ENCODE measurements around the gene PRKCH.

PRKCH gene

GRCh38 chr14:61518403-61518802, 197.0 kb downstream of the PRKCH start:
- Histone ChIP-seq H3K27me3 (ENCODE audit: insufficient read depth, low read length) (no peaks in the 10 kb centered on the region), H3K4me1 (ENCODE audit: insufficient read depth, low read length) (no peaks in the 10 kb centered on the region), H3K27ac (ENCODE audit: low read depth, low read length) (no peak overlapping the region), H3K36me3 (ENCODE audit: insufficient read depth, low read length) (no peaks in the 10 kb centered on the region), H3K4me3 (ENCODE audit: low read length) (no peak overlapping the region), H3K9ac (ENCODE audit: low read depth, low read length) (no peak overlapping the region), H3K9me3 (ENCODE audit: insufficient read depth, low read depth, low read length) (no peaks in the 10 kb centered on the region)
- 91% methylated on average over 2 of the region's 2 CpGs for WGBS

- H3K9me3 ChIP-seq (ENCODE audit: insufficient read depth, low read depth, low read length) = no peaks in the 10 kb centered on the region
- no peak overlapping the region for H3K9ac ChIP-seq (ENCODE audit: low read depth, low read length)
- peaks cover 3% of the 10 kb centered on the region; the same call in 1 of the 2 replicates for H3K4me1 ChIP-seq (ENCODE audit: insufficient read depth, low read length)
- H3K36me3 ChIP-seq (ENCODE audit: insufficient read depth, low read length) = no peaks in the 10 kb centered on the region
- H3K27ac ChIP-seq (ENCODE audit: low read depth, low read length) = no peak overlapping the region
- H3K27me3 ChIP-seq (ENCODE audit: insufficient read depth, low read length) = no peaks in the 10 kb centered on the region
- H3K4me3 ChIP-seq (ENCODE audit: low read length) = no peak overlapping the region
- 93% methylated on average over 6 of the region's 6 CpGs for WGBS
Observed at GRCh38 chr14:61519106-61519505, 197.7 kb downstream of the PRKCH start.

- H3K27ac ChIP-seq (ENCODE audit: low read depth, low read length) = no peak overlapping the region
- H3K4me3 ChIP-seq (ENCODE audit: low read length) = no peak overlapping the region
- H3K9ac ChIP-seq (ENCODE audit: low read depth, low read length) = no peak overlapping the region
- H3K36me3 ChIP-seq (ENCODE audit: insufficient read depth, low read length) = no peaks in the 10 kb centered on the region
- WGBS = no CpG with 5 or more reads among the region's 1 CpG
- H3K4me1 ChIP-seq (ENCODE audit: insufficient read depth, low read length) = peaks cover 7% of the 10 kb centered on the region
- no peaks in the 10 kb centered on the region for H3K27me3 ChIP-seq (ENCODE audit: insufficient read depth, low read length)
- no peaks in the 10 kb centered on the region for H3K9me3 ChIP-seq (ENCODE audit: insufficient read depth, low read depth, low read length)
Observed at GRCh38 chr14:61519735-61520134, 198.4 kb downstream of the PRKCH start.

- Histone ChIP-seq H3K9ac (ENCODE audit: low read depth, low read length) (no peak overlapping the region), H3K9me3 (ENCODE audit: insufficient read depth, low read depth, low read length) (no peaks in the 10 kb centered on the region), H3K27ac (ENCODE audit: low read depth, low read length) (no peak overlapping the region), H3K4me3 (ENCODE audit: low read length) (no peak overlapping the region), H3K4me1 (ENCODE audit: insufficient read depth, low read length) (peaks cover 13% of the 10 kb centered on the region), H3K27me3 (ENCODE audit: insufficient read depth, low read length) (no peaks in the 10 kb centered on the region), H3K36me3 (ENCODE audit: insufficient read depth, low read length) (no peaks in the 10 kb centered on the region)
- 92% methylated on average over 1 of the region's 1 CpG for WGBS
Observed at GRCh38 chr14:61520576-61520975, 199.2 kb downstream of the PRKCH start.

- no peak overlapping the region for H3K9ac ChIP-seq (ENCODE audit: low read depth, low read length)
- no peak overlapping the region for H3K27ac ChIP-seq (ENCODE audit: low read depth, low read length)
- no peak overlapping the region for H3K4me3 ChIP-seq (ENCODE audit: low read length)
- H3K9me3 ChIP-seq (ENCODE audit: insufficient read depth, low read depth, low read length) = no peaks in the 10 kb centered on the region
- WGBS = 91% methylated on average over 1 of the region's 1 CpG
- peaks cover 16% of the 10 kb centered on the region for H3K4me1 ChIP-seq (ENCODE audit: insufficient read depth, low read length)
- no peaks in the 10 kb centered on the region for H3K36me3 ChIP-seq (ENCODE audit: insufficient read depth, low read length)
- no peaks in the 10 kb centered on the region for H3K27me3 ChIP-seq (ENCODE audit: insufficient read depth, low read length)
Observed at GRCh38 chr14:61521773-61522172, 200.4 kb downstream of the PRKCH start.

GRCh38 chr14:61523751-61524150, 202.4 kb downstream of the PRKCH start:
- Histone ChIP-seq H3K4me3 (ENCODE audit: low read length) (no peak overlapping the region), H3K36me3 (ENCODE audit: insufficient read depth, low read length) (no peaks in the 10 kb centered on the region), H3K9ac (ENCODE audit: low read depth, low read length) (no peak overlapping the region), H3K4me1 (ENCODE audit: insufficient read depth, low read length) (peaks cover 24% of the 10 kb centered on the region), H3K9me3 (ENCODE audit: insufficient read depth, low read depth, low read length) (no peaks in the 10 kb centered on the region), H3K27ac (ENCODE audit: low read depth, low read length) (no peak overlapping the region), H3K27me3 (ENCODE audit: insufficient read depth, low read length) (no peaks in the 10 kb centered on the region)
- 72% methylated on average over 4 of the region's 5 CpGs for WGBS

- peaks cover 24% of the 10 kb centered on the region for H3K4me1 ChIP-seq (ENCODE audit: insufficient read depth, low read length)
- H3K4me3 ChIP-seq (ENCODE audit: low read length) = no peak overlapping the region
- H3K27me3 ChIP-seq (ENCODE audit: insufficient read depth, low read length) = no peaks in the 10 kb centered on the region
- no peak overlapping the region for H3K9ac ChIP-seq (ENCODE audit: low read depth, low read length)
- WGBS = 54% methylated on average over 4 of the region's 4 CpGs
- no peaks in the 10 kb centered on the region for H3K36me3 ChIP-seq (ENCODE audit: insufficient read depth, low read length)
- no peaks in the 10 kb centered on the region for H3K9me3 ChIP-seq (ENCODE audit: insufficient read depth, low read depth, low read length)
- H3K27ac ChIP-seq (ENCODE audit: low read depth, low read length) = no peak overlapping the region
Observed at GRCh38 chr14:61524211-61524806, 202.9 kb downstream of the PRKCH start.

GRCh38 chr14:61524936-61525292, 203.5 kb downstream of the PRKCH start:
- H3K9ac ChIP-seq (ENCODE audit: low read depth, low read length) = no peak overlapping the region
- H3K27ac ChIP-seq (ENCODE audit: low read depth, low read length) = no peak overlapping the region

GRCh38 chr14:61525293-61526011, 204.1 kb downstream of the PRKCH start:
- peaks cover 24% of the 10 kb centered on the region for H3K4me1 ChIP-seq (ENCODE audit: insufficient read depth, low read length)
- no peak overlapping the region for H3K9ac ChIP-seq (ENCODE audit: low read depth, low read length)
- no peaks in the 10 kb centered on the region for H3K9me3 ChIP-seq (ENCODE audit: insufficient read depth, low read depth, low read length)
- no peaks in the 10 kb centered on the region for H3K36me3 ChIP-seq (ENCODE audit: insufficient read depth, low read length)
- H3K27me3 ChIP-seq (ENCODE audit: insufficient read depth, low read length) = no peaks in the 10 kb centered on the region
- WGBS = 84% methylated on average over 16 of the region's 16 CpGs
- no peak overlapping the region for H3K27ac ChIP-seq (ENCODE audit: low read depth, low read length)
- no peak overlapping the region for H3K4me3 ChIP-seq (ENCODE audit: low read length)

More at GRCh38 chr14:61524936-61525292, 203.5 kb downstream of the PRKCH start:
- H3K9me3 ChIP-seq (ENCODE audit: insufficient read depth, low read depth, low read length) = no peaks in the 10 kb centered on the region
- WGBS = 95% methylated on average over 1 of the region's 1 CpG
- no peaks in the 10 kb centered on the region for H3K36me3 ChIP-seq (ENCODE audit: insufficient read depth, low read length)
- H3K4me1 ChIP-seq (ENCODE audit: insufficient read depth, low read length) = peaks cover 24% of the 10 kb centered on the region
- no peaks in the 10 kb centered on the region for H3K27me3 ChIP-seq (ENCODE audit: insufficient read depth, low read length)
- no peak overlapping the region for H3K4me3 ChIP-seq (ENCODE audit: low read length)

- H3K4me1 ChIP-seq (ENCODE audit: insufficient read depth, low read length) = peaks cover 24% of the 10 kb centered on the region
- no peaks in the 10 kb centered on the region for H3K27me3 ChIP-seq (ENCODE audit: insufficient read depth, low read length)
- no peak overlapping the region for H3K27ac ChIP-seq (ENCODE audit: low read depth, low read length)
- H3K4me3 ChIP-seq (ENCODE audit: low read length) = no peak overlapping the region
- H3K9me3 ChIP-seq (ENCODE audit: insufficient read depth, low read depth, low read length) = no peaks in the 10 kb centered on the region
- WGBS = 88% methylated on average over 9 of the region's 9 CpGs
- H3K36me3 ChIP-seq (ENCODE audit: insufficient read depth, low read length) = no peaks in the 10 kb centered on the region
- H3K9ac ChIP-seq (ENCODE audit: low read depth, low read length) = no peak overlapping the region
Observed at GRCh38 chr14:61526405-61527312, 205.3 kb downstream of the PRKCH start.
